VCaP (cell line): ENCODE measurements around the gene SPOPL.

Experiments used
- H3K27ac ChIP-seq: fragments of 450-650 bp; 2 replicates; pipeline ENCODE4 v1.5.1; 2017
- CTCF ChIP-seq: fragments of 450-650 bp; conservative IDR thresholded peaks from 2 replicates; pipeline ENCODE4 v1.5.1; 2017; ENCODE audit warnings: mild to moderate bottlenecking, moderate library complexity

SPOPL gene

DNA sequence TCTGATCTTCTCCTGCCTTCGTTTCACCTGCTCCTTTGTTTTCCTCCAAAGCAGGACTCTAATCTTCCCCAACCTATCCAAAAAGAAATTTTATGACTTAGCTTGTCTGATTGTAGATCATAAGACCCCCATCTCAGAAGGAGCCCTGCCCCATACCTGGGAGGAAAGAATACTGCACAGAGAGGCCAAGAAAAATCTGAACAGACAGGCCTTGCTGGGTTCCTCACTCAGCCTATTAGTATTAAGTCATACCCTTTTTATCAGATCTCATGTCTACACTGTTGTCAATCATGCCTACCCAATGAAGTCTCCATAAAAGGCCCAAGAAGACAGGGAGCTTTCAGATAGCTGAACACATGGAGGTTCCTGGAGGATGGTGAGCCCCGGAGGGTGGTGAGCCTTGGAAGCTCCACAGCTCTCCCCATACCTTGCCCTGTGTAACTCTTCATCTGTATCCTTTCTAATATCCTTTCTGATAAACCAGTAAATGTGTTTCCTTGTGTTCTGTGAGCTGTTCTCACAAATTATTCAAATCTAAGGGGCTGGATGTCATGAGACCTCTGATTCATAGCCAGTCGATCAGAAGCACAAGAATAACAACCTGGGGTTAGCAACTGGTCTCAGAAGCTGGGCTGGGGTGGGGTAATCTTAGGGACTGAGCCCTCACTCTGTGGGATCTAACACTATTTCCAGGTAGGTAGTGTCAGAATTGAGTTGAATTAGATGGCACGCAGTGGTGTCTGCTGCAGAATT is 108.8 kb downstream of the SPOPL start:
- H3K27ac ChIP-seq = no peak overlapping the region
- TF ChIP-seq CTCF = no peak

DNA sequence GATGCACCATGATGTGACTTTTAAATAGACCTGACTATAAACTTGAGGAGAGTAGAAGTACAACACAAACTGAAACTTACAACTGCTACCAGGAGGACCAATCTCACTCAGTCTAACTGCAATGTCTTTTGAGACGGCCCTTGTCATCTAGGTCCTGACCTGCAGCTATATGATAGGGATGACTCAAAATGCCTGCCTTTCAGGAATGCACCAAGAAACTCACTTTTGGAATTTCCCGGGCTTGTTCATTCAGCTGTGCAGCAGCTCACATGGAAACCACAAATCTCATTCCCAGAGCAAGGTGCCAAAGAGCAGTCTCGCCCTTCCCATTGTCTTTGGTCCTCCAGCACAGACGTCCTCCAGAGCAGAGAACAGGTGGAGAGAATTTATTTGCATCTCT is 113.7 kb downstream of the SPOPL start:
- no peak overlapping the region for H3K27ac ChIP-seq

DNA sequence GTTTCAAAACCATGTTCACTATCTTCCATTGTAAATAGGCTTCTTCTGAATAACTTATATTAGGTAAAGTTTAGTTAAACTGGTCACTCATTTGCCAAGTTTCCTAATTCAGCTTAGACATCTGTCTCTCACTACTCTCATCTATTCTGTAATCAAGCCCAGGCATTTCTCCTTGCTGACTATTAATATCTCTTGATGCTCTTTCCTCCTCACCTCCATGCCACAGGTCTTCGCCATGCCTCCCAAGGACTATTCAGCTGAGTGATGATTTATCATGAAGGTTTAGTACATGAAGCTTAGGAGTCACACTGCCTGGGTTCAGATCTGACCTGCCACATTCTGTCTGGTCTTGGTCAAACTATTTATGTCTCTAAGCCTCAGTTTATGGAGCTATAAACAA is 115.5 kb downstream of the SPOPL start:
- no peak overlapping the region for H3K27ac ChIP-seq
- TF ChIP-seq CTCF = no peak

More for the DNA sequence above, 113.7 kb downstream of the SPOPL start:
- TF ChIP-seq CTCF = no peak

GRCh38 chr2:138618971-138619370 is 117.4 kb downstream of the SPOPL start:
- TF ChIP-seq CTCF = no peak
- no peak overlapping the region for H3K27ac ChIP-seq

DNA sequence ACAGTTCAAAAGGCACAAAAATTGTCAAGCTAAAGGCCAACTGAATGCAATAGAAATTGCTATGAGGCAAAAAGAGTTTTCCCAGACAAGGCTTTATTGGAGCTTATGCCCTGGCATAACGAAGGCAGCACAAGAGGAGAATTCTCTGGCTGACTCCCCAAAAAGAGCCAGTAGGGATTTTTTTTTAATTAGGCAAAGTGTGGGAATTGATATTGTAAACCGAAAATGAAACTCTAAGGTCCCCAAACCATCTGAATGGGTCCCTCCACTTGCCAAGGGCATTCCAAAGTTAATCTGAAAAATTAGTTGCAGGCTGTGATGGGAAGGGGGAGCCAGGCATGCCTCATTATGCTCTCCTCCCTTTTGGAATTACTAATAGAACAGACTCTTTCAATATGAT is 118.9 kb downstream of the SPOPL start:
- no peak for TF ChIP-seq CTCF
- no peak overlapping the region for H3K27ac ChIP-seq

- no peak overlapping the region for H3K27ac ChIP-seq
- no peak for TF ChIP-seq CTCF
These were observed 119.6 kb downstream of the SPOPL start for GRCh38 chr2:138621139-138621538.

DNA sequence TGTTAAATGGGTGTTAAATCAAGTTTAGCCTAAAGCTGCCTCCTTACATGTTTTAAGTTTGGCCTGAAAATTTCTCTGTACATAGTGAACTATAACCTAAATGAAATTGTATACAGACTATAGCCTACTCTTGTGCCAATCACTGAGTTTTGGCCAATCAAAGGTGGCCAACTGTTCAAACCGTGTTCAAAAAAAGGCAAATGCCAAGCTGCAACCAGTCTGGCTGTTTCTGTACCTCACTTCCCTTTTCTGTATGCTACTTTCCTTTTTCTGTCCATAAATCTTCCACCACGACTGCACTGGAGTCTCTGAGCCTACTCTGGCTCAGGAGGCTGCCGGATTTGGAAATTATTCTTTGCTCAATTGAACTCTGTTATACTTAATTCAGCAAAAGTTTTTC is 121.0 kb downstream of the SPOPL start:
- TF ChIP-seq CTCF = no peak
- no peak overlapping the region for H3K27ac ChIP-seq
